NOMO-1 treated with dmso at 0.1 percent for 144 hours (cell line): ENCODE data around the gene VAPB.

Experiments used
- DNase-seq: peaks from one replicate; lab custom pipeline; 2025; ENCODE audit not compliant: unreplicated experiment; lab: John Stamatoyannopoulos, UW

Gene VAPB

GRCh38 chr20:58433759-58434158 is 44.7 kb downstream of the VAPB start:
- DNase-seq: no peak

- DNase-seq: no peak
Observed at GRCh38 chr20:58434326-58434725, 45.3 kb downstream of the VAPB start.

- no peak for DNase-seq
Observed at GRCh38 chr20:58435237-58435636, 46.2 kb downstream of the VAPB start.

GRCh38 chr20:58436868-58437645 is 48.0 kb downstream of the VAPB start:
- DNase-seq: no peak

- DNase-seq: no peak
Observed at GRCh38 chr20:58438970-58439808, 50.2 kb downstream of the VAPB start.

- no peak for DNase-seq
Observed at GRCh38 chr20:58440021-58440767, 51.2 kb downstream of the VAPB start.

- DNase-seq: no peak
Observed at GRCh38 chr20:58441723-58442122, 52.7 kb downstream of the VAPB start.

GRCh38 chr20:58444746-58445255 is 55.8 kb downstream of the VAPB start:
- no peak for DNase-seq

- no peak for DNase-seq
Observed at GRCh38 chr20:58446264-58446959, 57.4 kb downstream of the VAPB start.

- DNase-seq: no peak
Observed at GRCh38 chr20:58446960-58447265, 57.9 kb downstream of the VAPB start.

- DNase-seq: no peak
Observed at GRCh38 chr20:58447511-58448391, 58.7 kb downstream of the VAPB start.

GRCh38 chr20:58448958-58449357 is 59.9 kb downstream of the VAPB start:
- DNase-seq: no peak

- no peak for DNase-seq
Observed at GRCh38 chr20:58449681-58450221, 60.7 kb downstream of the VAPB start.

- peak; percentile 11 for DNase-seq
Observed at GRCh38 chr20:58450254-58450653, 61.2 kb downstream of the VAPB start.

GRCh38 chr20:58452667-58453255 is 63.7 kb downstream of the VAPB start:
- no peak for DNase-seq

- DNase-seq: no peak
Observed at GRCh38 chr20:58453391-58453790, 64.4 kb downstream of the VAPB start.

- no peak for DNase-seq
Observed at GRCh38 chr20:58454460-58454859, 65.4 kb downstream of the VAPB start.

GRCh38 chr20:58457083-58457695 is 68.2 kb downstream of the VAPB start:
- DNase-seq: no peak
